GM12878 (cell line): ENCODE results near the gene MTA3. TPM values are rescaled to one million over a fixed set of nuclear protein-coding genes. Genes with fewer than 3 reads are reported as not detected.

Experiments
- ATAC-seq: fragments of 200-7000 bp; cut with Tn5 transposase; 3 replicates; pipeline ENCODE4 v1.9.1; 2020; ENCODE audit warnings: mild to moderate bottlenecking, moderate library complexity
- BruUV-seq: library from RNA; stranded (reverse); fragments of 400-500 nt; replicated peaks from 2 replicates; lab custom pipeline; 2021; lab: Mats Ljungman, UMichigan
- CTCF ChIA-PET: fragments of 300-600 bp; sonication (Branson Sonifier 250); formaldehyde crosslinking; extraction: SDS; loops from one replicate; lab custom pipeline; 2021; ENCODE audit warnings: inconsistent platforms; lab: Yijun Ruan, JAX
- POLR2A ChIA-PET: fragments of 350-600 bp; formaldehyde crosslinking; extraction: SDS; loops from one replicate; lab custom pipeline; 2021; ENCODE audit warnings: inconsistent platforms; lab: Charles Lee
- RAD21 ChIA-PET: fragments of 300-600 bp; sonication (Branson Sonifier 250); formaldehyde crosslinking; loops from one replicate; lab custom pipeline; 2023; ENCODE audit warnings: antibody characterized with exemption; ENCODE audit not compliant: unreplicated experiment; lab: Charles Lee
- SMC1A ChIA-PET: fragments of 300-600 bp; sonication (Branson Sonifier 250); formaldehyde crosslinking; loops from one replicate; lab custom pipeline; 2023; ENCODE audit not compliant: unreplicated experiment, uncharacterized antibody; lab: Charles Lee
- DNase-seq: peaks from one replicate; pipeline ENCODE4 v3.0.0-alpha.2; 2011; ENCODE audit warnings: low read depth, low spot score
- FAIRE-seq: peaks from 3 replicates; lab custom pipeline; 2011; peaks lifted over from hg19 to GRCh38; lab: Jason Lieb, UNC
- H2AFZ ChIP-seq: 2 replicates; pipeline ENCODE4 v1.6.0; 2011; ENCODE audit warnings: low read depth, low read length, control low read depth; ENCODE audit not compliant: control insufficient read depth
- H3K27ac ChIP-seq: 2 replicates; pipeline ENCODE4 v1.5.1; 2011; ENCODE audit warnings: control low read depth; ENCODE audit not compliant: control insufficient read depth, insufficient read depth
- H3K27me3 ChIP-seq, 2 experiments: replicated peaks in 1 of 2; 2 replicates each; pipeline versions ENCODE4 v1.6.0 to v1.6.1; 2011; ENCODE audit warnings: low read length in 1 of 2; ENCODE audit not compliant: control insufficient read depth in 2 of 2, insufficient read depth in 2 of 2
- H3K36me3 ChIP-seq, 2 experiments: 2 replicates each; pipeline ENCODE4 v1.5.1; 2011; ENCODE audit warnings: low read length in 1 of 2; ENCODE audit not compliant: control insufficient read depth in 2 of 2, insufficient read depth in 2 of 2
- H3K4me1 ChIP-seq: 2 replicates; pipeline ENCODE4 v1.6.1; 2011; ENCODE audit warnings: mild to moderate bottlenecking, low read length, moderate library complexity, mixed read lengths; ENCODE audit not compliant: control insufficient read depth, insufficient read depth
- H3K4me2 ChIP-seq: 2 replicates; pipeline ENCODE4 v1.6.0; 2011; ENCODE audit warnings: control low read depth; ENCODE audit not compliant: control insufficient read depth, insufficient read depth
- H3K4me3 ChIP-seq: fragments of 200-600 bp; sonication (generic); 2 replicates; pipeline ENCODE4 v1.5.1; 2016
- H3K79me2 ChIP-seq: 2 replicates; pipeline ENCODE4 v1.6.0; 2011; ENCODE audit warnings: low read length; ENCODE audit not compliant: control insufficient read depth, insufficient read depth
- H3K9ac ChIP-seq: 2 replicates; pipeline ENCODE4 v1.8.0; 2011; ENCODE audit warnings: low read length, control low read depth, mixed read lengths; ENCODE audit not compliant: control insufficient read depth, insufficient read depth
- H3K9me3 ChIP-seq: replicated peaks from 3 replicates; pipeline ENCODE4 v1.5.1; 2011; ENCODE audit warnings: mild to moderate bottlenecking, low read length; ENCODE audit not compliant: control insufficient read depth, insufficient read depth
- H4K20me1 ChIP-seq: 2 replicates; pipeline ENCODE4 v1.6.0; 2011; ENCODE audit not compliant: control insufficient read depth, insufficient read depth
- BCL3 ChIP-seq: IDR thresholded peaks from 2 replicates; pipeline ENCODE4 v1.6.1; 2011; ENCODE audit warnings: borderline replicate concordance, low read depth, mild to moderate bottlenecking, moderate library complexity, low read length; ENCODE audit not compliant: insufficient read depth, poor library complexity, severe bottlenecking
- BMI1 ChIP-seq: fragments of 450-650 bp; IDR thresholded peaks from 2 replicates; pipeline ENCODE4 v1.6.1; 2016; ENCODE audit warnings: mild to moderate bottlenecking, moderate library complexity, borderline replicate concordance
- MLLT1 ChIP-seq: fragments of 450-650 bp; IDR thresholded peaks from 2 replicates; pipeline ENCODE4 v1.6.1; 2016; ENCODE audit warnings: mild to moderate bottlenecking
- SMC3 ChIP-seq: IDR thresholded peaks from 2 replicates; pipeline ENCODE4 v1.6.1; 2011; ENCODE audit warnings: low read length, improper control_type of control experiment, borderline replicate concordance
- STAT3 ChIP-seq: IDR thresholded peaks from 2 replicates; pipeline ENCODE4 v1.6.1; 2011; ENCODE audit warnings: low read depth, low read length, improper control_type of control experiment
- SUZ12 ChIP-seq: fragments of 200-600 bp; sonication (generic); IDR thresholded peaks from one replicate; pipeline ENCODE4 v1.6.1; 2018; ENCODE audit warnings: antibody characterized with exemption, mild to moderate bottlenecking; ENCODE audit not compliant: unreplicated experiment
- YBX1 ChIP-seq: fragments of 450-650 bp; IDR thresholded peaks from 2 replicates; pipeline ENCODE4 v1.6.1; 2016; ENCODE audit warnings: antibody characterized with exemption
- ZNF384 ChIP-seq: IDR thresholded peaks from 2 replicates; pipeline ENCODE4 v1.6.1; 2012; ENCODE audit warnings: low read depth, mild to moderate bottlenecking, low read length, improper control_type of control experiment, borderline replicate concordance
- WGBS: methylation state at CpG from one replicate; pipeline ENCODE4 v1.1.6; 2016; ENCODE audit warnings: low lambda C conversion rate; ENCODE audit not compliant: insufficient replicate concordance, insufficient coverage; ENCODE audit errors: missing lambda C conversion rate; 5-methylcytosine and 5-hydroxymethylcytosine counted together
- in situ Hi-C: fragments of 300-500 bp; cut with MboI; formaldehyde crosslinking; loops from 9 replicates; pipeline ENCODE4 v1.14.3; 2018; ENCODE audit warnings: mixed read lengths
- intact Hi-C: fragments of 100-400 bp; cut with micrococcal nuclease; formaldehyde crosslinking; loops from one replicate; pipeline ENCODE4 v1.14.2; 2022; ENCODE audit not compliant: unreplicated experiment
- polyA plus RNA-seq, 11 experiments: library from polyadenylated mRNA; depleted of rRNA in 4 of 11; unstranded in 6 of 11; stranded (reverse) in 5 of 11; fragments of >200 nt; fragmentation: Nextera tagmentation in 4 of 11; fragmentation: Illumina TruSeq in 1 of 11; extraction: Ambion mirVana in 4 of 11; extraction: Trizol in 1 of 11; gene quantifications; 1 replicate in 1 of 11; 2 replicates in 10 of 11; pipeline versions ENCODE4 v1.2.1 to v1.2.3, GENCODE V29; 2011 to 2016; ENCODE audit warnings: inconsistent platforms in 2 of 11, missing spikeins in 2 of 11, low read depth in 1 of 11
- total RNA-seq, 4 experiments: library from RNA; depleted of rRNA in 3 of 4; stranded (reverse); fragments of >200 nt in 3 of 4; fragmentation: Illumina TruSeq in 1 of 4; extraction: Trizol in 1 of 4; gene quantifications; 2 replicates each; pipeline versions ENCODE4 v1.2.1 to v1.2.3, GENCODE V29; 2013 to 2021

Gene MTA3
- total and polyA plus RNA-seq, 10 of the 15 experiments (the other 5 are each of a cell fraction or from before 2014, with no cell fraction given): 17.6 to 45.5 (median 26.5) TPM

- no peak for TF ChIP-seq MLLT1
- no peak for TF ChIP-seq BCL3
Measured at GRCh38 chr2:42696987-42697386, 128.6 kb downstream of the MTA3 start (continued).

- H2AFZ ChIP-seq: no peak overlapping the region
- no peak overlapping the region for H3K27ac ChIP-seq
- DNase-seq (no peak), ATAC-seq (no peak), FAIRE-seq (no peak)
- BruUV-seq: no TSS peak
- SMC1A ChIA-PET: interaction anchor here (0.9 to 1.3 kb wide), 4 partner anchors 9 to 23 kb away, joined by 3 read pairs; no protein-coding TSS in a partner anchor
- H3K36me3 ChIP-seq: peaks cover 0 to under 1% of the 10 kb centered on the region in 2 experiments; a peak in 2 of 4 replicates
- H3K79me2 ChIP-seq: no peaks in the 10 kb centered on the region
- RAD21 ChIA-PET: no interaction called here
- H3K9ac ChIP-seq: no peak overlapping the region
- H3K27me3 ChIP-seq: no peaks in the 10 kb centered on the region
- H3K9me3 ChIP-seq: no peaks in the 10 kb centered on the region
- no peaks in the 10 kb centered on the region for H3K4me1 ChIP-seq
- no peak overlapping the region for H3K4me2 ChIP-seq
- no peaks in the 10 kb centered on the region for H4K20me1 ChIP-seq
- 81% methylated on average over 4 of the region's 4 CpGs for WGBS
- POLR2A ChIA-PET: interaction anchor here (0.5 kb wide), 1 partner anchor 114 kb away, joined by 3 read pairs; no protein-coding TSS in a partner anchor
- intact Hi-C loops (no loop called here), in situ Hi-C loops (no loop called here)
- no peak overlapping the region for H3K4me3 ChIP-seq
- TF ChIP-seq SUZ12 (no peak), SMC3 (no peak), ZNF384 (no peak), YBX1 (no peak), BMI1 (no peak), STAT3 (no peak)
- CTCF ChIA-PET: interaction anchor here (0.9 kb wide), 1 partner anchor 14 kb away, joined by 4 read pairs; no protein-coding TSS in a partner anchor
Measured at GRCh38 chr2:42698940-42699339, 130.5 kb downstream of the MTA3 start.
